Stimulated activated naive CD8-positive, alpha-beta T cell treated with anti-CD3 and anti-CD28 coated beads, Interleukin-15, Interleukin-2, amounts not matched to agents 100 ng/mL and 50 ng/mL, for 24 hours (primary cell): ENCODE measurements around the gene B9D1.

Experiments
- H3K27ac Mint-ChIP-seq: one replicate; pipeline ENCODE4 v1.8.0; 2021; ENCODE audit warnings: mild to moderate bottlenecking, mixed read lengths
- H3K27me3 Mint-ChIP-seq: one replicate; pipeline ENCODE4 v1.8.0; 2021; ENCODE audit warnings: mixed read lengths
- H3K36me3 Mint-ChIP-seq: one replicate; pipeline ENCODE4 v1.8.0; 2021; ENCODE audit warnings: low read depth, mixed read lengths
- H3K4me1 Mint-ChIP-seq: one replicate; pipeline ENCODE4 v1.8.0; 2021; ENCODE audit warnings: low read depth, mixed read lengths
- H3K4me3 Mint-ChIP-seq: one replicate; pipeline ENCODE4 v1.8.0; 2021; ENCODE audit warnings: mild to moderate bottlenecking, mixed read lengths
- H3K9me3 Mint-ChIP-seq: one replicate; pipeline ENCODE4 v1.8.0; 2021; ENCODE audit warnings: mixed read lengths

The B9D1 gene

GRCh38 chr17:19306160-19307111, 56.1 kb downstream of the B9D1 start:
- Mint-ChIP-seq H3K4me1 (peaks cover 38% of the 10 kb centered on the region), H3K36me3 (no peaks in the 10 kb centered on the region), H3K27me3 (peaks cover 32% of the 10 kb centered on the region), H3K27ac (no peak overlapping the region), H3K9me3 (no peaks in the 10 kb centered on the region), H3K4me3 (no peak overlapping the region)

DNA sequence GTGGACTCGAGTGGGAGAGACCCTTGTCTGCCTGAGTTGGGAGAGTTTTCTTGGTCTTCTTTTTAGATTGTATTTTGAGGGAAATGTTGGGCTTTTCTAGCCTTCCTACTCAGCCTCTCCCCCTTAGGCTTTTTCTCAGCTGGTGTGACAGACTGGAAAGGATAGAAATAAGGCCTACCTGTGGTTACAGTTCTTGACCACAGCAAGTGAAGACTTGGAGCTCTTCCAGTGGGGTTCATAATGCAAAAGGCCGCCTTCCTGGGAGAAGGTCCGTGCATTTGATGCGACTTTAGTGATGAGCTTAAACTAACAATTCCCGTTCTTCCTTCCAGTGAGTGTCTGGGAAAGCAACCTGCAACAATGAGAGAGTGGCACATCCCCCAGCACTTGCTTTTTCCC, 56.8 kb downstream of the B9D1 start:
- no peaks in the 10 kb centered on the region for H3K36me3 Mint-ChIP-seq
- no peak overlapping the region for H3K27ac Mint-ChIP-seq
- H3K4me3 Mint-ChIP-seq = no peak overlapping the region
- peaks cover 38% of the 10 kb centered on the region for H3K4me1 Mint-ChIP-seq
- peaks cover 29% of the 10 kb centered on the region for H3K27me3 Mint-ChIP-seq
- H3K9me3 Mint-ChIP-seq = no peaks in the 10 kb centered on the region

DNA sequence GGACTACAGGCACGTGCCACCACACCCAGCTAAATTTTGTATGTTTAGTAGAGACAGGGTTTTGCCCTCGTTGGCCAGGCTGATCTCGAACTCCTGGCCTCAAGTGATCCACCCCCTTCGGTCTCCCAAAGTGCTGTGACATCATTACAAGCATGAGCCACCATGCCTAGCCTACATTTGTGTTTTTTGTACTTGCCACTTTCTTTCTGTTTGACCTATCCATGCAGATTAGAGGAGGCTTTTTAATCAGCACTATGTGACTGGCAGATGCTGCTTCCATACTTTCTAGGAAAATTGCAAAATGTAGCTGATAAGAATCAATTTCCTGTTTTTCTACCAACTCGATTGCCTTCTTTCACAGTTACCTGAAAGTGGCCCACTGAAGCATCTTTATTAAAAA, 57.3 kb downstream of the B9D1 start:
- Mint-ChIP-seq H3K4me1 (peaks cover 38% of the 10 kb centered on the region), H3K27ac (no peak overlapping the region), H3K4me3 (no peak overlapping the region), H3K27me3 (peaks cover 27% of the 10 kb centered on the region), H3K9me3 (no peaks in the 10 kb centered on the region), H3K36me3 (no peaks in the 10 kb centered on the region)

- no peak overlapping the region for H3K4me3 Mint-ChIP-seq
- H3K4me1 Mint-ChIP-seq = peaks cover 38% of the 10 kb centered on the region
- H3K27me3 Mint-ChIP-seq = peaks cover 23% of the 10 kb centered on the region
Observed at GRCh38 chr17:19304751-19305150, 57.8 kb downstream of the B9D1 start.

DNA sequence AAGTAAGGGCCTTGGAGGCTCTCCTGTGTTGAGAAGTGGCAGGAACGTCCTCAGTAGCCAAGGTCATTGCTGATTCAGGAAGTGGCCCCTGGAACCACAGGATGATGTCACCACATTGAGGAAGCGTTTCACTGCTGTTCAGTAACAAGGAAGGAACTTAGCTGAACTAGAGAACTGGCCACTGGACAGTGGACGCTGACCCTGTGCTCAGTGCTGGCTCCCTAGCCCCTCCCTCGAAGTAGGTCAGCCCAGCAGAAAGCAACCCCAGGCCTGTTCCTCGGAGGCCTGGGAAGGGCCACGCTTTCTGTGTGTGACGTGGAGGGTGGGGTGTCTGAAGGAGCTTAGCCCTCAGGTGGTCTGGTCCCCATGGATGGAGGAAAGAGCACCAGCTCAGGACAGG, 58.3 kb downstream of the B9D1 start:
- H3K9me3 Mint-ChIP-seq = no peaks in the 10 kb centered on the region
- H3K4me1 Mint-ChIP-seq = peaks cover 38% of the 10 kb centered on the region
- peaks cover 19% of the 10 kb centered on the region for H3K27me3 Mint-ChIP-seq
- no peak overlapping the region for H3K4me3 Mint-ChIP-seq
- H3K27ac Mint-ChIP-seq = no peak overlapping the region
- H3K36me3 Mint-ChIP-seq = no peaks in the 10 kb centered on the region

More at GRCh38 chr17:19304751-19305150, 57.8 kb downstream of the B9D1 start:
- Mint-ChIP-seq H3K27ac (no peak overlapping the region), H3K9me3 (no peaks in the 10 kb centered on the region), H3K36me3 (no peaks in the 10 kb centered on the region)

DNA sequence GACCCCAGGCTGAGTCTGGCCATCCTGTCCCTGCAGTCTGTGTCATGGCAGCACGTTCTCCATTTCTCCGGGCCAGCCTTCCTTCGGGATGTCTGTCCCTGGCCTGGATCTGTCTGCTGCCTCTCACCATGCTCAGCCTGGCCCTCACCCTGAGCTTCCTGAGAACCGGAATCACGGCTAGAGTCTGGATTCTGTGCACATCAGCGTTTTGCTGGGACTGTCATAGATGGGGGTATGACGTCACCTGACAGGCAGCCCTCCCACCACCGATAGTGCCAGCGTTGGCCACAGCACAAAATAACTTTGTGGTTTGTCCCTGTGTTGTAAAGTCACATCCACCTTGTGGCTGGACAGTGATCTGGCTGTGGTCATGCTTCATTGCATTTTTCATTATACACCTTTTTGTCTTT, 59.2 kb downstream of the B9D1 start:
- no peaks in the 10 kb centered on the region for H3K36me3 Mint-ChIP-seq
- H3K4me1 Mint-ChIP-seq = peaks cover 38% of the 10 kb centered on the region
- peaks cover 13% of the 10 kb centered on the region for H3K27me3 Mint-ChIP-seq
- no peak overlapping the region for H3K4me3 Mint-ChIP-seq
- no peak overlapping the region for H3K27ac Mint-ChIP-seq
- H3K9me3 Mint-ChIP-seq = no peaks in the 10 kb centered on the region

DNA sequence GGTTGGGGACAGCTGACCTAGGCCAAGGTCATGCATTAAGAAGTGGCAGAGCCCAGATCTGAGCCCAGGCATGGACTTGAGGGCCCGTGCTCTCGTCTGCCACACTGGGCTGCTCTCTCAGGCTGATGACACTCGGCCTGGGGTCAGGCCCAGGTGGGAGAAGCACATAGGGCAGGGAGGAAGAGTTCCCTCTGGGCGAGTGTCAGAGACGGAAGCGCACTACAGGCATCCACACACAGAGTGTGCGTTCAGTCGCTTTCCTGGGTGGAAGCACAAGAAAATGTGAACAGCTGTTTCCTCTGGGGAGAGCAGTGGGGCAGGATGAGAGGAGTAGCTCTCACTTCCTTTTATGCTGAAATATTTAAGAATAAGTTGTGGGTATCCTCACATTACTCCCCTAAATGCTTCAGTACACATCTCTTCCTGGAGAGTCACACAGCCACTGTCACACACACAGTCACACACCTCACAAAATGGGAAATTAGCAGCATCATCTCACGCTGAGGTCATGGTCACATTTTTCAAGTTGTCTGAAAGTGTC, 59.7 kb downstream of the B9D1 start:
- Mint-ChIP-seq H3K4me1 (peaks cover 38% of the 10 kb centered on the region), H3K36me3 (no peaks in the 10 kb centered on the region), H3K27me3 (peaks cover 11% of the 10 kb centered on the region), H3K27ac (no peak overlapping the region), H3K4me3 (no peak overlapping the region), H3K9me3 (no peaks in the 10 kb centered on the region)

DNA sequence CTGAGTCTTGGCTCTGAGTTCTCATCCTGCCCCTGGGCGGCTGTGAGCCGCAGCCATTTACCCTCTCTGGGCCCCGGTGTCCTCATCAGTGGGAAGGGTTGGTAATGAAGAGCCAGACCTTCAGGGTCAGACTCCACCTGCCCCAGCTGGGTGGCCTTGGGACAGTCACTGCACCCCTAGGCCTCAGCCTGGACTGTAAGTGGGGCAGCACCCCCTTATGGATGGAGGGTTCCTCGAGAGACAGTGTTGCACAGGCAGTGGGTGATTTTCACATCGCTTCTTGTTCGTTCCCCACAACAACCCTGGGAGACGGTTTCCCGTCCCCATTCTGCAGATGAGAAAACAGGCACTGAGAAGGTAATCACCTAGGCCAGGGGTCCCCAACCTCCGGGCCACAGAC, 60.5 kb downstream of the B9D1 start:
- Mint-ChIP-seq H3K4me3 (no peak overlapping the region), H3K9me3 (no peaks in the 10 kb centered on the region), H3K27ac (no peak overlapping the region), H3K36me3 (no peaks in the 10 kb centered on the region), H3K4me1 (peaks cover 33% of the 10 kb centered on the region), H3K27me3 (peaks cover 7% of the 10 kb centered on the region)

DNA sequence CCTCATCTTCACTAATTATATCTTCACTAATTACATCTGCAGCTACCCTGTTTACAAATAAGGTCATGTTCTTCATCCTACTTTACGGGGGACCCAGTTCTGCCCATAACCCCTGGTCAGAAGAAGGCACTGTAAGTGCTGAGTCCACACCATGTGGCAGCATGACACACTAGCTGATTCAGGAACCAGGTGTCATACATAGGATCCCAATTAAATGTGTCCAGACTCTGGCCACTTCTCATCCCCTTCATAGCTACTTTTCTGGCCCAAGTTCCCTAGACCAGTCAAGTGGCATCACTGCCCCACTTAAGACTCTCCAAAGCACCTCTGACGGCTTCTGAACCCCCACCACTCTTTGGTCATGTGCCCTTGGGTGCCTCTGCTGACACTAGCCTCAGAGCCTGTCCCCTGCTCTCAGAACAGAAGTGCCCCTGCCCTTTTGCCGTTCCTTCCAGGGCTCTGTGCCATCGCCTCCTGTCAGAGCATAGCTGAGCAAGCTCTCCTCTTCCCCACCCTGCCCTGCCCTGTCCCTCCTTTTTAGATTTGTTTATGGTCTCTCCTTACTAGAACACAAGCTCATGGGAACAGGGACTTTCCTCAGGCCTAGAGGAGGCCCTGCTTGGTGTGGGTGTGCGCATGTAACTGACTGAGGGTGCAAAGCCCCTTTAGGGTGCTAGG, 61.1 kb downstream of the B9D1 start:
- no peak overlapping the region for H3K27ac Mint-ChIP-seq
- peaks cover 27% of the 10 kb centered on the region for H3K4me1 Mint-ChIP-seq
- H3K9me3 Mint-ChIP-seq = no peaks in the 10 kb centered on the region
- H3K36me3 Mint-ChIP-seq = no peaks in the 10 kb centered on the region
- peaks cover 7% of the 10 kb centered on the region for H3K27me3 Mint-ChIP-seq
- H3K4me3 Mint-ChIP-seq = no peak overlapping the region

DNA sequence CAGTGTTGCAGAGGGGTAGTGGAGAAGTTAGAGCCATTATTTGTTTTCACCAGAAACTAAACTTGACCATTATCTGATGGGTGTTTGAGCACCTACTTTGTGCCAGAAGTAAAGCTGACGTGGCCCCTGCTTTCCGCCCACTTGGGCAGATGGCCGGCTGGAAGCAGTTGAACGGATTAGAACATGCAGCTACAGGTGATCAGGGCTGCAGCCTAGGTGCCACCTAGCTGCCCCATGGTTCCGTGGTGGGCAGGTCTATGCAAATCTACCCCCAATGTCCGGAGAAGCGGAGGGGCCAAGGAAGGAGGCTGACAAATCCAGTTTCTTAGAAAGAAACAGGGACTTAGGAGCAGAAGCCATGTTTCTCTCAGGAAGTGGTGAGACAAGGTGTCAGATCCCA, 62.7 kb downstream of the B9D1 start:
- Mint-ChIP-seq H3K27ac (no peak overlapping the region), H3K27me3 (no peaks in the 10 kb centered on the region), H3K36me3 (no peaks in the 10 kb centered on the region), H3K9me3 (no peaks in the 10 kb centered on the region), H3K4me3 (no peak overlapping the region), H3K4me1 (peaks cover 13% of the 10 kb centered on the region)

- Mint-ChIP-seq H3K27me3 (no peaks in the 10 kb centered on the region), H3K27ac (no peak overlapping the region), H3K4me1 (peaks cover 12% of the 10 kb centered on the region), H3K9me3 (no peaks in the 10 kb centered on the region), H3K4me3 (no peak overlapping the region), H3K36me3 (no peaks in the 10 kb centered on the region)
Observed at GRCh38 chr17:19299214-19299747, 63.2 kb downstream of the B9D1 start.

GRCh38 chr17:19298569-19299213, 63.8 kb downstream of the B9D1 start:
- H3K4me3 Mint-ChIP-seq = no peak overlapping the region
- H3K27ac Mint-ChIP-seq = no peak overlapping the region
- no peaks in the 10 kb centered on the region for H3K9me3 Mint-ChIP-seq
- peaks cover 8% of the 10 kb centered on the region for H3K4me1 Mint-ChIP-seq
- H3K36me3 Mint-ChIP-seq = no peaks in the 10 kb centered on the region
- H3K27me3 Mint-ChIP-seq = no peaks in the 10 kb centered on the region

- no peak overlapping the region for H3K27ac Mint-ChIP-seq
- H3K4me1 Mint-ChIP-seq = no peaks in the 10 kb centered on the region
- H3K27me3 Mint-ChIP-seq = peaks cover 3% of the 10 kb centered on the region
- no peak overlapping the region for H3K4me3 Mint-ChIP-seq
- no peaks in the 10 kb centered on the region for H3K36me3 Mint-ChIP-seq
- H3K9me3 Mint-ChIP-seq = no peaks in the 10 kb centered on the region
Observed at GRCh38 chr17:19296786-19297778, 65.4 kb downstream of the B9D1 start.
